Measurements from ENCODE around the gene SHC2.
"Not testable (repeated sequence)": the region's sequence is repeated elsewhere in the genome, so short reads cannot be mapped to it uniquely, and the experiment has no call there.

SHC2 gene

GRCh38 chr19:423691-424466 lies 37.0 kb downstream of the SHC2 start:
- DNase-seq (ENCODE audit: low spot score) = no peak

GRCh38 chr19:422917-423226 lies 38.0 kb downstream of the SHC2 start:
- DNase-seq (ENCODE audit: low spot score) = not testable (repeated sequence)

- no peak for DNase-seq (ENCODE audit: low spot score)
These were observed 38.5 kb downstream of the SHC2 start for GRCh38 chr19:422213-422916.

GRCh38 chr19:419721-420515 lies 40.9 kb downstream of the SHC2 start:
- DNase-seq (ENCODE audit: low spot score) = no peak

- no peak for DNase-seq (ENCODE audit: low spot score)
These were observed 41.8 kb downstream of the SHC2 start for GRCh38 chr19:418761-419671.

- no peak for DNase-seq (ENCODE audit: low spot score)
These were observed 44.4 kb downstream of the SHC2 start for GRCh38 chr19:416416-416815.

GRCh38 chr19:415292-415691 lies 45.5 kb downstream of the SHC2 start:
- no peak for DNase-seq (ENCODE audit: low spot score)

GRCh38 chr19:413756-414420 lies 46.9 kb downstream of the SHC2 start:
- no peak for DNase-seq (ENCODE audit: low spot score)

- DNase-seq (ENCODE audit: low spot score) = no peak
These were observed 48.2 kb downstream of the SHC2 start for GRCh38 chr19:412356-413355.

GRCh38 chr19:411723-412355 lies 49.0 kb downstream of the SHC2 start:
- DNase-seq (ENCODE audit: low spot score) = no peak

GRCh38 chr19:411121-411722 lies 49.6 kb downstream of the SHC2 start:
- DNase-seq (ENCODE audit: low spot score) = not testable (repeated sequence)

GRCh38 chr19:410243-410781 lies 50.5 kb downstream of the SHC2 start:
- no peak for DNase-seq (ENCODE audit: low spot score)

- DNase-seq (ENCODE audit: low spot score) = no peak
These were observed 51.2 kb downstream of the SHC2 start for GRCh38 chr19:409516-410242.

GRCh38 chr19:408902-409515 lies 51.8 kb downstream of the SHC2 start, which contains the start of gene C2CD4C:
C2CD4C (minus strand) TSS chr19:409147; CDS start chr19:408361, 786 bp downstream.
- DNase-seq (ENCODE audit: low spot score) = no peak

GRCh38 chr19:408441-408901 lies 52.4 kb downstream of the SHC2 start:
- no peak for DNase-seq (ENCODE audit: low spot score)

- DNase-seq (ENCODE audit: low spot score) = no peak
These were observed 53.1 kb downstream of the SHC2 start for GRCh38 chr19:407511-408440.
